SH-SY5Y (cell line): ENCODE results near the gene EFCAB14.

Experiments
- GATA2 ChIP-seq: IDR thresholded peaks from 2 replicates; pipeline ENCODE4 v1.6.1; 2011; ENCODE audit warnings: mild to moderate bottlenecking, low read depth, low read length
- GATA3 ChIP-seq: IDR thresholded peaks from 2 replicates; pipeline ENCODE4 v1.6.1; 2011; ENCODE audit warnings: low read depth, mild to moderate bottlenecking, low read length, moderate library complexity

DNA sequence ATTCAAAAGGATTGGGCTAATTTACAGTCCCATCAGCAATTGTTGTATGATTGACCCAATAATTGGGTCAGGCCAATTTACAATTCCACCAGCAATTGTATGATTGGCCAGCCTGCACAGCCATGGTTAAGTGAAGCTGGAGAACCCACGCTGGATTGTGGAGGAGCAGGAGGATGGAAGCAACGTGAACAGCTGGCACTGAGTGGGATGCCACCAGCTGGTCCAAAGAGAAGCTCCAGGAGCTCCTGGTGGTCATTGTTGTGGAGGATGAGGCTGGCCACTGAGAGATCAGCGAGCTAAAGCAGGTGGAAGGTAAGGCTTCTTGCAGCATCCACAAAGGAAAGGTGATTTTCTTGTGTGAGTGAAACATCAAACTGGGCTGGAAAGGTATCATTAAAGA is 23.2 kb upstream of the EFCAB14 start:
- no peak for TF ChIP-seq GATA2
- TF ChIP-seq GATA3, result no peak
